ENCODE data around the gene APBA1. TPM values are rescaled to one million over a fixed set of nuclear protein-coding genes. Genes with fewer than 3 reads are reported as not detected.
"Not testable (repeated sequence)": the region's sequence is repeated elsewhere in the genome, so short reads cannot be mapped to it uniquely, and the experiment has no call there.

Gene APBA1
- total RNA-seq, 1 experiment from 2014 or later = 4.5 TPM

DNA sequence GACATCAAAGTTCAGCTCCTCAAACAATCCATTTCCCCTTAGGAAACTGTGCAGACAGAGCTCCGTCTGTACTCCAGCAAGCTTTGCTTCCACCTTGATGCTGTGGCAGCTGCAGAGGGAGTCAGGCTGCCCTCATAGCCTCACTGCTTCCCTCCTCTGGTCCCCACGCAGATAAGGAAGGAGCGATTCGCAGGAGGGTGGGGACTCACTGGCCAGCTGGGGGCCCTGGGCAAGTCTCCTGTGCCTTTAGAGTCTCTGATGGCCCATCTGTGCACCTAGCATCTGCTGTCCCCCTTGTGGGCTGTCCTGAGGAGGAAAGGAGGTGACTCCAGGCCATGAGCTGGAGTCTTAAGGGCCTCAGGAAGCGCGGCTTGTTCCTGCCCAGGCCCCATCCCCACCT lies 225.7 kb downstream of the APBA1 start:
- no peak for DNase-seq (ENCODE audit: low read depth)

DNA sequence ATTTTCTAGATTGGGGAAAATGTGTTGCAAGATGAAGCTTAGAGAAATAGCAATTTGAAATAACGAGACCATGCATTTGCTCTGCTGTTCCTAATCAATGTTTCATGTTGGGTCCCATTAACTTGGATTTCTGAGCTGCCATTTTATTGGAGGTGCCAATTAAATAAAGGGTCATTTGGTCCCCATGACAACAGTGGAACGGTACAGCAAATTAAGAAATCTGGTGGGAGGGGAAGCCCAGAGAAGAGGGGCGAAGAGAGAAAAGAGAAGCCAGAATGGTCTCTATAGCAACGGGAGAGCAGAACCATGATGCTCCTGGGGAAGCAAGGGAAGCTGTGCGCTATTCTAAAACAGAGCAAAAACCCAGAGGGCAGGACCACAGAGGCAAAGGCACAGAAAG lies 226.9 kb downstream of the APBA1 start:
- DNase-seq (ENCODE audit: low read depth) = no peak

DNA sequence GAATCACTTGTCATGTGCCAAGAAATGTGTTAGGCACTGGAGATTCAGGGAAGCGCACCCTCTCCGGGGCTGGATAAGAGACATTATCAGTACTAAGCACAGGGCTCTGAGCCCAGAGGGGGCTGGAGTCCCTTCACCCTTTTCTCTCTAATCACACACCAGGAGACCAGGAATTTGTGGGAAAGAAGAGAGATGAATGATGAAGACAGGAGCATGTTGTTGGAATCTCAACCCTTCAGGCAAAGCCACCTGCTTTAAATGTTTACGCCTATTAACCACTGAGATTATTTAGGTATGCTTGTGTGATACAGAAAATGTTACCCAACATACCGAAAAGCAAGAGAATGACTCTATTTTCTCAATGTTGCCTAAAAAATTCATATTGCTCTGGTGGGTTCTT lies 227.4 kb downstream of the APBA1 start:
- no peak for DNase-seq (ENCODE audit: low read depth)

DNA sequence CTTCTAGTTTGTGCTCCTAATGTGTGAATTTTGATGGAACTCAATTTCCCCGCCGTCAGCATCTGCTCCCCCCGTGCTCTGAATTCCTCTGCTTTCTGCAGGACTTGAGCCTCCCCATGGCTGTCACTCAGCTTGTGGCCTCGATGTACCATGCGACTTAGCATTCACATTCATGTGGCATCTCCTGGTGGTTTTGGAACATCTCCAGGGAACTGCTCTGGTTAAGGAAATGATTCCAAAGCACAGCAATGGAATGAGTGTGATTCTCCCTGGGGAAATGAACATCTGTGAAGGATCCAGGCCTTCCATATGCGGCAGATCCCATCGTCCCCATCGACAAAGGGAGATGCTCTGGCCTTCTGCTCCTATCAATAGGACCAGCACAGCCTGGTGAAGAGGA lies 228.2 kb downstream of the APBA1 start:
- peak; percentile 58 for DNase-seq (ENCODE audit: low read depth)

DNA sequence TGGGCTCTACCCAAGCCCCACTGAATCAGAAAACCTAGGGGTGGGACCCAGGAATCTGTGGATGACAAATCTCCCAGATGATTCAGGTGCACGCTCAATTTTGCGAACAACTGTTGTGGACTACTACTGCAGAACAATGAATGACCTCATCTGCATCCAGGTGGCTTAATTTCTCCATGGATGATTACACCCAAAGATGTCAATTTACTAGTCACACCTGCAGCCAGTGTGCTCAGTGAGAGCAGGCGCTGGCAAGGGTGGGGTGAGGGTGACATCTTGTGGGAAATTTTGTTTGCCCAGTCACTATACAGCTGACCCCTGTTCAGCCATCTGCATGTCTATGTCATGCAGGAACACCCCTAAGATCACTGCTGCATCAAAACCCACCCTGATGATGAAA lies 229.0 kb downstream of the APBA1 start:
- DNase-seq (ENCODE audit: low read depth) = no peak

DNA sequence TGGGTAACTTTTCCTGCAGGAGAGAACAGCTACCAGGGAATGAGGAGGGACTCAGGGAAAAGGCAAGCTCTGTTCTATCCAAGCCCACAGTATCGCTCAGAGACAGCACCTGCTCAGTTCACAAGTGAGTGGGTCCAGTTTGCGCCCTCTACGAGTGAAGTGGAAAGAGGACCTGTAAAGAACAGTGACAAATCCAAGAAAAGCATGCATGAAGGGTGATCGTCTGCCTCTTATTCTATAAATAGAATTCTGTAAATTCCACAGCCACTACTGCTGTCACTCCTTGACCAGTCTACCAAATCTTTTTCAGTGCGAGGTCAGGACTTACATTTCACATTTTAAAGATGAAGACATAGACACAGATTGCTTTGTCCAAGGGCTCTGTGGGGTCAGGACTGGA lies 229.7 kb downstream of the APBA1 start:
- no peak for DNase-seq (ENCODE audit: low read depth)

DNA sequence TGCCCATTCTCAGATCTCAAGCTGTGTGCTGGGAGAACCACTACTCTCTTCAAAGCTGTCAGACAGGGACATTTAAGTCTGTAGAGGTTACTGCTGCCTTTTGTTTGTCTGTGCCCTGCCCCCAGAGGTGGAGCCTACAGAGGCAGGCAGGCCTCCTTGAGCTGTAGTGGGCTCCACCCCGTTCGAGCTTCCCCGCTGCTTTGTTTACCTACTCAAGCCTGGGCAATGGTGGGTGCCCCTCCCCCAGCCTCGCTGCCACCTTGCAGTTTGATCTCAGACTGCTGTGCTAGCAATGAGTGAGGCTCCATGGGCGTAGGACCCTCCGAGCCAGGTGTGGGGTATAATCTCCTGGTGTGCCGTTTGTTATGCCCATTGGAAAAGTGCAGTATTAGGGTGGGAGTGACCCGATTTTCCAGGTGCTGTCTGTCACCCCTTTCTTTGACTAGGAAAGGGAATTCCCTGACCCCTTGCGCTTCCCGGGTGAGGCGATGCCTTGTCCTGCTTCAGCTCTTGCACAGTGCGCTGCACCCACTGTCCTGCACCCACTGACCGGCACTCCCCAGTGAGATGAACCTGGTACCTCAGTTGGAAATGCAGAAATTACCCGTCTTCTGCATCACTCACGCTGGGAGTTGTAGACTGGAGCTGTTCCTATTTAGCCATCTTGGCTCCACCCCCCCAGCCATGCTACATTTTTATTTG lies 231.8 kb downstream of the APBA1 start:
- not testable (repeated sequence) for DNase-seq (ENCODE audit: low read depth)

DNA sequence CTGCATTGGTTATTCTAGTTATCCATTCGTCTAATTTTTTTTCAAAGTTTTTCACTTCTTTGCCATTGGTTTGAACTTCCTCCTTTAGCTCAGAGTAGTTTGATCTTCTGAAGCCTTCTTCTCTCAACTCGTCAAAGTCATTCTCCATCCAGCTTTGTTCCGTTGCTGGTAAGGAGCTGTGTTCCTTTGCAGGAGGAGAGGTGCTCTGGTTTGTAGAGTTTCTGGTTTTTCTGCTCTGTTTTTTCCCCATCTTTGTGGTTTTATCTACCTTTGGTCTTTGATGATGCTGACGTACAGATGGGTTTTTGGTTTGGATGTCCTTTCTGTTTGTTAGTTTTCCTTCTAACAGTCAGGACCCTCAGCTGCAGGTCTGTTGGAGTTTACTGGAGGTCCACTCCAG lies 232.5 kb downstream of the APBA1 start:
- not testable (repeated sequence) for DNase-seq (ENCODE audit: low read depth)

- no peak for DNase-seq (ENCODE audit: low read depth)
Measured at GRCh38 chr9:69433968-69434367, 238.2 kb downstream of the APBA1 start.

GRCh38 chr9:69433392-69433791 lies 238.8 kb downstream of the APBA1 start:
- DNase-seq (ENCODE audit: low read depth) = no peak

- no peak for DNase-seq (ENCODE audit: low read depth)
Measured at GRCh38 chr9:69432623-69433022, 239.5 kb downstream of the APBA1 start.

DNA sequence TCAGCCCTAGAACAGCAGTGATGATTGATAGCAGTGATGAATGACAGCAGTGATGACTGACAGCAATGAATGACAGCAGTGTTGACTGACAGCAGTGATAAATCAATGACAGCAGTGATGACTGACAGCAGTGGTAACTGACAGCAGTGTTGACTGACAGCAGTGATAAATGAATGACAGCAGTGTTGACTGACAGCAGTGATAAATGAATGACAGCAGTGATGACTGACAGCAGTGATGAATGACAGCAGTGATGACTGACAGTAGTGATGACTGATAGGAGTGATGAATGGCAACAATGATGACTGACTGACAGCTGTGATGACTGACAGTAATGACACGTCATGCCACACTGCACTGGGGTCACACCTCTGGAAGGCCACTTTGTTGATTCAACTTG lies 240.4 kb downstream of the APBA1 start:
- DNase-seq (ENCODE audit: low read depth) = no peak

DNA sequence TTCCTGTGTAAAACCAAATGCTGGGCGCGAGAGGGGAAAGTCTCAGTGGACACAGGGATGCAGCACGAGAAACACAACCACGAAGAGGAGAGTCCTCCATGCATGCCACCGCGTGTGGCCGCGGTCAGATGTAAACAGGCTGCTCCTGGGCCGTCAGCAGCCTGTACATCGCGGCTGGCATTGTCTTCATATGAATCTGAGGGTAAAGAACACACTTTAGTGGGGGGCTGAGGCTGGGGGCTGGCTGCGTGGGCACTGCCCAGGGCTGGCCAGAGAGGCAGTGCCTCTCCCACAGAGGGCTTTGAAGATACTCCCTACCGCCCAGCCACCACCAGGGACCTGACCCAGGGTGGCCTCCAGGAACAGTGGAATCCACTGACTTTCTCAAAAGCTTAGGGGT lies 241.0 kb downstream of the APBA1 start:
- no peak for DNase-seq (ENCODE audit: low read depth)

GRCh38 chr9:69430206-69430605 lies 242.0 kb downstream of the APBA1 start:
- no peak for DNase-seq (ENCODE audit: low read depth)

- DNase-seq (ENCODE audit: low read depth) = no peak
Measured at GRCh38 chr9:69429281-69429680, 242.9 kb downstream of the APBA1 start.

GRCh38 chr9:69428017-69428785 lies 244.0 kb downstream of the APBA1 start:
- no peak for DNase-seq (ENCODE audit: low read depth)

DNA sequence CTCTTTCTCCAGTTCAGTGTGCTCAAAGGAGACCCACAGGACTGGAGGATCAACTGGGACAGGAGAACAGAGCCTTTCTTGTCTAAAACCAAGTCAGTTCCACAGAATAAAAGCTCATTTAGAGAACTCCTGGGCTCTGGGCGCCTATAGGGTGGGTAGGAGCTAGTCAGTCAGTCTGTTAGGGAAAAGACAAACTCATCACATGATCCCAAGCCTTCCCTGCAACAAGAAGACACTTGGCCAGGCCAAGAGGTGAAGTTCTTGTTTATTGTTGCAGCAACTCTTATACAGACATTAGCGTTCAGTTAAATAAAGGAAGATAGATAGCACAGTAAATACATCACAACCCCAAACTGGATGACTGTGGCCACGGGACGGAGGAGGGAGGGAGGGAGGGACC lies 244.9 kb downstream of the APBA1 start:
- no peak for DNase-seq (ENCODE audit: low read depth)

- no peak for DNase-seq (ENCODE audit: low read depth)
Measured at GRCh38 chr9:69425136-69425801, 246.9 kb downstream of the APBA1 start.

DNA sequence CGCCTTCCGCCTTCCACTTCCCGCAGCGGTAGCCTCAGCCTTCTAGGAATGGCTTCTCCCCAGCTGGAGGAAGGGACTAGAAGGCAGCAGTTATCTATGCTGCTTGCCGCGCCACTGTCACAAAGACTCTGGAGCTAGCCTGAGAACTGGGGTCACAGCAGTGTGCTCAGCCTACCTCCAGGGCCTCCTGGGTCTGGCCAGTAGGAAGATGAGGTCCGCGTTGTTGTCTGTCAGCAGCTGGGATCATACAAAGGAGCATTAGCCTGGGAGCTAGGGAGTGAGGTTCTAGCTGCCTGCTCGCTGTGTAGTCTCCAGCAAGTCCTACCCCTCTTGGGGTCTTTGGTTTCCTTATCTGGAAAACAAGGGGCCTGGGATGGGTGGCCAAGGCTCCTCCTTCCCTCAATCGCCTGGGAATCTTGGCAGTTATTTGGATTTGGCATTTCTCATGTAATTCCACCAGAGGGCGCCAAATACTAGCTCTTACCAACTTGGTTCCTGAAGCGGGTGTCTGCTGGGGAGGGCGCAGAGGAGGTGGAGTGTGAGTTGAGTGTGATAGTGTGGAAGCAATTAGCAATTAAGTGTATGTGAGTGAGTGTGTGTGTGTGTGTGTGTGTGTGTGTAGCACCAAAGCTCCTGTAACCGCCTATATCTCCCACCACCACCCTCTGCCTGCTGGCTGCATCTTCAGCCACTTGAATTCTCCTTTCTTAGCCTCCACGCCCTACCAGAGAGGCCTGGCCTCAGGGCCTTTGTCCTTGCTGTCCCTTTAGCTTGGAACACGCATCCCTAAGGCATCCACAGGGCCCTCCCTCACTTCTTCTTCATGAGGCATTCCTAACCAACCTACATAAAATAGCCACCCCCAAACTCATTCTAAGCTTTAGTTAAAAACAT lies 250.0 kb downstream of the APBA1 start:
- DNase-seq (ENCODE audit: low read depth) = peak; percentile 58

GRCh38 chr9:69420611-69421270 lies 251.4 kb downstream of the APBA1 start:
- no peak for DNase-seq (ENCODE audit: low read depth)

DNA sequence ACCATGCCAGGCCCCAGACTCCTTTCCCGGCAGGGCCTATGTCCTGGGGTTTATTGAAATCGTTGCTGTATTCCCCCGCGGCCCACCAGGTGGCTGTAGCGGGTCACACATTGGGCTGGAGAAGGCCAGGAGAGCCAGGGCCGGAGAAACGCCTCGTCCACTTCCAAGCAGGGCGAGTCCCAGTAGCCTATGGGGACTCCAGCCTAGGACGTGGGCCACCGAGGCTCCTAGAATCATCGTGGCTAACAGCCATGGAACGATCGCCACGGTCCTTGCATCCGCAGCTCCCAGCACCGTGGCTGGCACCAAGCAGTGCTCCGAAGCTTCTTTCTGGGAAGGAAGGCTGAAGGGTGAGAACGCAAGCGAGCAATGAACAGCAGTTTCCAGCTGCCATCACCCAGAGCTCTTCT lies 259.4 kb downstream of the APBA1 start:
- peak; percentile 56 for DNase-seq (ENCODE audit: low read depth)
